NCI-H1694 (cell line): Measurements from ENCODE around the gene SLC52A1.
A peak's percentile ranks its signal among the peaks of the same experiment; 100 is the strongest.
"Not testable (repeated sequence)": the region's sequence is repeated elsewhere in the genome, so short reads cannot be mapped to it uniquely, and the experiment has no call there.

Experiments used
- DNase-seq: peaks from one replicate; lab custom pipeline; 2025; lab: John Stamatoyannopoulos, UW

The SLC52A1 gene

DNA sequence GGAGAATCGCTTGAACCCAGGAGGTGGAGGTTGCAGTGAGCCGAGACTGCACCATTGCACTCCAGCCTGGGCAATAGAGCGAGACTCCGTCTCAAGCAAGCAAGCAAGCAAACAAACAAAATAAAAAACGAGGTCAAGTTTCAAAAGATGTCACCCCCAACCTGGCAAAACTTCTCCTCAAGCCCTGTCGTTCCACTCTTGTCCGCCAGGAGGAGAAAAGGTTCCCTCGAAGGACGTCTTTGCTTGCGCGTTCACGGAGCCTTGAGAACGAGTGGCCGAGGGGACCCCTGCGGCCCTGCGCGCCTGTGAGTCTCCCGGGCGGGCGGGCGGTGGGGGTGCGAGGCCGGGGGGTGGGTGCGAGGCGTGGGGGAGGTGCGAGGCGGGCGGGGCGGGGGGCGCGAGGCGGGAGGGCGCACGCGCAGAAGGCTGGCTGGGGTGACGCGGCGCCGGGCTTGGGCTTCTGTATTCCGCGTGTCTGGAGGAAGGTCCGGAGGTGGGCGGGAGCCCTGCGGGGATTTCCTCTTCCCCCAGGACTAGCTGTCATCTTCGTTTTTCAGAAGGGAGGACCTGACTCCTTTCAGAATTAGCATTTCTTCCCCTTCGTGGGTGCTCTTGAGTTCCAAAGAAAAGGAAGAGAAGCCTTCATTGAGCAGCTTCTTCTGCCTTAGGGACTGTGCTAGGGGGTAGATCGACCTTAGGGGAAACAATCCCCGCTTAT lies 3.7 kb downstream of the SLC52A1 start:
- DNase-seq = peak; percentile 60

DNA sequence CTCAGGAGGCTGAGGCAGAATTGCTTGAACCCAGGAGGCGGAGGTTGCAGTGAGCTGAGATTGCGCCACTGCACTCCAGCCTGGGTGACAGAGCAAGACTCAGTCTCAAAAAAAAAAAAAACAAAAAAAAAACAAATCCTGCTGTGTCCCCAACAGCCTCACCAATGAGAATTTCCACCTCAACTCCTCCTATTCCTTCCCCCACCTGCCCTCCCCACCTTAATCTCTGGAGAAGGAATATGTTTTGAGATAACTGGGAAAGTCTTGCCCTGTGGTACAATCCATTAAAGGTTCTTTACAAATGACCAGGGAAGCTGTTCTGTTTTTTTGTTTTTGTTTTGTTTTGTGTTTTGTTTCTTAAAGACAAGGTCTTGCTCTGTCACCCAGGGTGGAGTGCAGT lies 5.1 kb downstream of the SLC52A1 start:
- not testable (repeated sequence) for DNase-seq

GRCh38 chr17:5027916-5028315 lies 7.3 kb downstream of the SLC52A1 start:
- DNase-seq = no peak

- DNase-seq = no peak
Measured at GRCh38 chr17:5027299-5027698, 7.9 kb downstream of the SLC52A1 start.

DNA sequence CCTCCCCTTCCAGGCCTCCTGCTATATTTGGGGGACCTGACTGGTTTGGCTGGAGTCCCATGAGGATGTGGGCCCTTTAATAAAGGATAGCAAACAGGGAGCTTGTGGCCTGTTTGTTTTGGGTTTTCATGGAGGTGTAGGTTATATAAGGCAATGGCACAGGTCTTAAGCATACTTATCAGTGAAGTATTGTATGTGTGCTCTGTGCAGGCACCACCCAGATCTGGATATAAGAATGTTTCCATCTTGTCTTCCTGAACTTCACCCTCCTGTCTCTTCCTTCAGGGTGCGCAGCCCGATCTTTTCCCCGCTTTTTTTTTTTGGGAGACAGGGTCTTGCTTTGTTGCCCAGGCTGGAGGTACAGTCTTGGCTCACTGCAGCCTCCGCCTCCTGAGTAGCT lies 10.6 kb downstream of the SLC52A1 start:
- no peak for DNase-seq

GRCh38 chr17:5023588-5024147 lies 11.6 kb downstream of the SLC52A1 start:
- no peak for DNase-seq

DNA sequence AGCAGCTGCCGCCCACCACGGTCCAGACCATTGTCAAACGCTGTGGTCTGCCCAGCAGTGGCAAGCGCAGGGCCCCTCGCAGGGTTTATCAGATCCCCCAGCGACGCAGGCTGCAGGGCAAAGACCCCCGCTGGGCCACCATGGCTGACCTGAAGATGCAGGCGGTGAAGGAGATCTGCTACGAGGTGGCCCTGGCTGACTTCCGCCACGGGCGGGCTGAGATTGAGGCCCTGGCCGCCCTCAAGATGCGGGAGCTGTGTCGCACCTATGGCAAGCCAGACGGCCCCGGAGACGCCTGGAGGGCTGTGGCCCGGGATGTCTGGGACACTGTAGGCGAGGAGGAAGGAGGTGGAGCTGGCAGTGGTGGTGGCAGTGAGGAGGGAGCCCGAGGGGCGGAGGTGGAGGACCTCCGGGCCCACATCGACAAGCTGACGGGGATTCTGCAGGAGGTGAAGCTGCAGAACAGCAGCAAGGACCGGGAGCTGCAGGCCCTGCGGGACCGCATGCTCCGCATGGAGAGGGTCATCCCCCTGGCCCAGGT lies 13.0 kb downstream of the SLC52A1 start:
- no peak for DNase-seq

- DNase-seq = no peak
Measured at GRCh38 chr17:5020502-5021023, 14.7 kb downstream of the SLC52A1 start.

- DNase-seq = no peak
Measured at GRCh38 chr17:5019475-5019956, 15.7 kb downstream of the SLC52A1 start.

DNA sequence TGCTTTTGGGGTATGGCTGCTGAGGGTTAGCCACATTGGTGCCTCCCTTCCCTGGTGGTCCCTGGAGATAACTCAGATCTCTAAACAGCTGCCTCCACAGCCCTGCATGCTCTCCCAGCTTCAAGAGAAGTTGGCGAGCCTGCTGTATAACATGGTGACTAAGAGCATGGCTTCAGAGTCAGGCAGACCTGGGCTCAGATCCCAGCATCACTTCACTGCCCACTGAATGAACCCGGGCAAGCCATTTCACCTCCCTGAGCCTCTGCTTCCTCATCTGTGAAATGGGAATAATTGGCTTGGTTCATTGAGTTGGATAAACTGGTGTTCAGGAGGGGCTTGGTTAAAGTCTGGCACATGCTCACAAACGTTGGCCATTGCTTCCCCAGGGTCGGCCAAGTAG lies 20.9 kb downstream of the SLC52A1 start:
- no peak for DNase-seq

- no peak for DNase-seq
Measured at GRCh38 chr17:5011928-5012327, 23.3 kb downstream of the SLC52A1 start.

DNA sequence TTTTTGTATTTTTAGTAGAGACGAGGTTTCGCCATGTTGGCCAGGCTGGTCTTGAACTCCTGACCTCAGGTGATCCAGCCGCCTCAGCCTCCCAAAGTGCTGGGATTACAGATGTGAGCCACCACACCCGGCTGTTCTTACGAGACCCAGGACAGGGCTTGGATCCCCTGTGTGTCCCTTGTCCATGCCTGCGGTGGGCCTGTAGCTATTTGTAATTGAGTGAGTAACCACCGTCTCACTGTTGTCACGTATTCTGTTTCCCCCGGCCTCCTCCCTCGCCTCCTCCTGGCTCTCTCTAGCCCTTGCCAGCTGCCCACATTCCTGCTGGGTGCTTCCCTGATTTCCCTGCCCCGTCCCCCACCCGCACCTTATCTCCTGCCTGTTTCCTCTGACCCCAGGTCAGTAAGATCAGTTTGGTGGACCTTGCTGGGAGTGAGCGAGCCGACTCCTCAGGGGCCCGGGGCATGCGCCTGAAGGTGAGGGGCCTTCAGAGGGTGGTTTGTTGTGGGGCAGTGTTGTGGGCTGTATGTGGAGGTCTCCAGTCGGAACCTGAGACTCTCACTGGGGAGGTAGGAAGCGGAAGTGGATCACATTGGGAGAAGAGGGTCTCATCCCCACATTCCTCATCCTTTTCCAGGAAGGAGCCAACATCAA lies 31.9 kb downstream of the SLC52A1 start:
- no peak for DNase-seq

DNA sequence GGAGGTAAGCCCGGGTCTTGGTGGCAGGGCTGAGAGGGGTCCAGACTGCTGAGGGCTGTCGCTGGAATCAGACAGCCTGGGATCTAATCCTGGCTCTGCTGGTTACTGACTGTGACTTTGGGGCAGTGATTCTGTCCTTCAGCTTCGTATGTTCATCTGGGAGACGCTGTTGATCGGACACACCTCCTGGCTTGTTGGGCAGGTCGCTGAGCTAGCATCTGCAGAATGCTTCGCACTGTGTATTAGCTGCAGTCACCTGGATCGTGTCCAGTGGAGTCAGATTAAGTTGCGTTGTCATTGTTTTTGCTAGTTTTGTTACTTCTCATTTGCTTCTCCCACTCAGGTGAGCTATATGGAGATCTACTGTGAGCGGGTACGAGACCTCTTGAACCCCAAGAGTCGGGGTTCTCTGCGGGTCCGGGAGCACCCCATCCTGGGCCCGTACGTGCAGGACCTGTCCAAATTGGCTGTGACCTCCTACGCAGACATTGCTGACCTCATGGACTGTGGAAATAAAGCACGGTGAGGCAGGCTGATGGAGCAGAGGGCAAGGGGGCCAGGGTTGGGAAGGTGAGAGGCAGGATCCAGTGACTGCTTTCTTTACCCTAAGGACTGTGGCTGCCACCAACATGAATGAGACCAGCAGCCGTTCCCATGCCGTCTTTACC lies 33.0 kb downstream of the SLC52A1 start:
- DNase-seq = no peak

DNA sequence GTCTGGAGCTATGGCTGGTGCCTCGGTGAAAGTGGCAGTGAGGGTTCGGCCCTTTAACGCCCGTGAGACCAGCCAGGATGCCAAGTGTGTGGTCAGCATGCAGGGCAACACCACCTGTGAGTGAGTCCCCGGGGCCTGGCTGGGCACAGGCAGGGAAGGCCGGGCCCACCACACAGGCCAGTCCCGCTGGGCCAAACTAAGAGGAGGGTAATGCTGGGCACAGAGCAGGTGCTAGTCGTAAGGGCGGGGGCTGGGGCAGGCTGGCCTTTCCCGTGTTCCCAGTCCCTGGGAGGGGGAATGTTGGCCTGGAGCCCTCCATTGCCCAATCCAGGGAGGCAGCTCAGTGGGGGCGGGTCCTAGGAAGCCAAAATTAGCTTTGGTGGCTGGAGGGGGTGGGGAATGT lies 35.0 kb downstream of the SLC52A1 start:
- no peak for DNase-seq

DNA sequence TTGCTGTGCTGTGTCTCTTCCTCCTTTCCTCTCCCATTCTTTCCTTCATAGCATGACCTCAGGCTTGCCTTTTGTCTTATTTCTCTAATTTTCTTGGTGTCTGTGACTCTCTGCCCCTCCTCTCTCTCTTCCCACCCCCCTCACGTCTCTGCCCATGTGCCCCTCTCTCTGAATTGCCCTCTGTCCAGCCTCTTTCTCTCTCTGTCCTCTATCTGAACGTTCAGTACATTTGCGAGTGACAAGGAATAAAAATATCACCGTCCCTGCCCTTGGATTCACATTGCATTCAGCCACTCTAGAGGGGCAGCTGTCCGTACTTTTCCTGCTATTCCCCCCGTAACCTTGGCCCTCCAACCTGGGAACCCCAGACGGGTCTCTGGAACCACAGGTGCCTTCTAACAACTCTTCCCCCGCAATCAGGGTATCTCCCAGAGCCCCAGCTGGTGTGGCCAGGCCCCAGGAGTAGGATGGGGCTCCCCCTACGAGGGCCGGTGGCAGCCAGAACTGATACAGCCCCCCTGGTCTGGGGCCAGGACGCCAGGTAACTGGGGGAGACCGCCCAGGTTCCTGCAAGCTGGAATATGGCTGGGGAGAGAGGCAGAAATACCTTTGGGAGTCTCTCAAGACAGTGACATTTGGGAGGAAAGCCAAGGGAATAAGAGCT lies 35.7 kb downstream of the SLC52A1 start:
- DNase-seq = no peak

DNA sequence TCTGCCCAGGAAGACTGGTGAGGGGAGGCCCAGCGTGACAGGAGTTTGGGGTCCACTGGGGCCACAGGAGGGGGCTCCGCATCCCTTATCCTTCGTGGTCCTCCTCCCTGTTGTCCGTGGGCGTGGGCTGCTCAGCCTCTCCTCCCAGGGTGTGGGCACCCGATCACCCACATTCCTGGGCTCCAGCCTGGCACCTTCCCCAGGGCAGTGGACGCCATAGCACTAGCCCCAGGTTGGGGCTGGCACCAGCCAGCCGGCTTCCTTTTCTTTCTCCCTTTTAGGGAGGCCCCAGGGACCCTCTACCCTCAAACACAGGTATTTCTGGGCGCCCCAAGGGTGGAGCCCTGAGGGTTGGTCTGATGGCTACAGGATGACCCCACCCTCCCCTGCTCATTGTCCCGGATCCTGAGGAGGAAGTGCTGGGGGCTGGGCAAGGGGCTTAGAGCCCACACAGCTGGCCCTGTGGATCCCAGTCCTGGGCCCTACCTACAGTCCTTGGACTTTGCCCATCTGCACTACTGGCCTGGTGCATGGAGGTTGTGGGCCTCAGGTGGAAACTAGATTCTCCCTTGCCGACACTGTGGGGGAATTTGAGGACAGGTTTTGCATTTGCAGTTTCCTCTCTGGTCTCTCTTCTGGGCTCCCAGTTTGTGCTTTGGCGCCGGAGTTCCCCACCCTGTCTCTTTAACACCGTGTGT lies 36.3 kb downstream of the SLC52A1 start:
- DNase-seq = no peak

DNA sequence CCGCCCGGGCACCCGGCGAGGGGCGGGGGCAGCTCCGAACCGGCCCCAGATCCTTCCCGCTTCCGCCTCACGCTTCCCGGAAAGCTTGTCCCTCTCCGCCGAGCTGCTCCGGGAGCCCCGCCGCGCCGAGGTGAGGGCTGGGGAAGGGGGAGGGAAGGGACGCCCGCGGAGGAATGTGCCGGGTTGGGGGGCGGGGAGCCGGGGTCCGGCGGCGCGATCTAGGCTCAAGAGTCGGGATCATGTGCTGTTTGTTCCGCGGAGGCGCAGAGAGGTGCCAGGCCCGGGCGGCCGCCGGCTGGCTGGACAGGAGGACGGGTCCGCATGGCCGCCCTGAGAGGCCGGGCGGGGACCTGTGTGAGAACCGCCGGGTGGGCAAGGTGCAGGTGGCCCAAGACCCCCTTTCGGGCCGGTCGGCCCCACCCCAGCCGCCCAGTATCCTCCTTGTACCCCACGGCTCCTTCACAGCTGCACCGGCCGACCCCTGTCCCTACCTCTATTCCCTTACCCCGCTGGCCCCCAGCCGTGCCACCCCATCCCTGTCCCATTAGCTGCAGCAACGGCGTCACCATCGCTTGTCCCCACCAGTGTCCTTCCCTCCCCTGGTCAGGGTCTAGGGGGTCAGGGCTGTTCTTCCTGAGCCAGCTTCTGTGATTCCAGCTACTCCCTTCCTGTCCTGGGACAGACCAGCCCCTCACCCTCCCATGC lies 37.0 kb downstream of the SLC52A1 start:
- DNase-seq = no peak

DNA sequence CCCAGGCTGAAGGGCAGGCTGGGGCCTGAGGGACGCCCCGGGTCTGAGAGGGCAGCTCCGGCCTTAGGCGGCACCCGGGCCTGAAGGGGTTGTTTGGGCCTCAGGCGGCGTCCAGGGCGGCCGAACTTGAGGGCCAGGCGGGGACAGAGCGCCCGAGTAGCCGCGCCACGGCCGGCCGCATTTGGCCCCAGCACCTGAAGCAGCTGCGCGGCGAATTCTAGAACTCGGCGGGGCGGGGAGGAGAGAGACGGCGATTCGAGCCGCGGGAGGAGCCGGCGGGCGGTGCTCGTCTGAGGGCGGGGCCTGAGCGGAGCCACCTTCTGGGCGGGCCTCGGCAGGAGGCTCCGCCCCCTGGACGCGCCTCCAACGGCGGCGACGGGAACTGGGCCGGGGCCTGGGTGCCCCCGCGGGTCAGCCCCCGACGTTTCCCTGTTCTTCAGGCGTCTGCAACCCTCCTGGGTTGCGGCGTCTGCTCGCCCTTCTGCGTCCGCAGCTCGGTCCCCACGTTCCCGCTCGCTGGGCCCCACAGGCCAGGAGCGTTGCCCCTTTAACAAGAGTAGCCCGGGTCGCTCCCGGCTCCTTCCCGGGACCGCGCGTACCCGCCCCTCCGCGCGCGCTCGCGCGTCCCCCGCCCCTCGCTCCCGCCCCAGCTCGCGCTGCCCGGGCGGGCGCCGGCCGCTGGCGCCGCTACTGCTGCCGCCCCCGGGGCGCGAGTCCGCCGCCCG lies 37.8 kb downstream of the SLC52A1 start, which contains the start of the genes INCA1 and KIF1C:
TSS of gene INCA1 (minus strand) at position 221 of the 725 bp plus-strand sequence. CDS start 3,085 bp downstream, outside the sequence.
TSS of gene KIF1C (plus strand) at position 649 of the 725 bp plus-strand sequence. CDS start 2,297 bp downstream, outside the sequence.
- peak; percentile 71 for DNase-seq

DNA sequence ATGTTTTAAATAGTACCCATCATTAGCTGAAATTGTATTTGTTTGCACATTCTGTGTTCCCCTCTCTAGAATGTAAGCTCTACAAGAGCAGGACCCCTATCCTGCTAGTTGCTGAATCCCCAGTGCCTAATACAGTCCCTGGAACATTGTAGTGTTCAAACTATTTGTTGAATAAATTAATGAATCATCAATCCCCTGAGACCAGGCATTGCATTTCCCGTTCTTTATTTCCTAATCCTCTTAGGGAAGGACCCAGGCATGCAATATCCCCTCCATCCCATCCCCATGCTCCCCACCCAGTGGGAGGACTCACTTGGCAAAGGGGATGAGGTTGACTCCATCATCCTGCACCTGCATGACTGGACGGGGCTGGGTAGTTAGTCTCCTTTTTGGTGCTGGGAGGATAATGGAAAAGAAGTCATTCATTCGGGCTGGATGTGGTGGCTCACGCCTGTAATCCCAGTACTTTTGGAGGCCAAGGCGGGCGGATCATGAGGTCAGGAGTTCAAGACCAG lies 41.1 kb downstream of the SLC52A1 start:
- DNase-seq = no peak
